ENCODE measurements around the gene SPRTN.

DNA sequence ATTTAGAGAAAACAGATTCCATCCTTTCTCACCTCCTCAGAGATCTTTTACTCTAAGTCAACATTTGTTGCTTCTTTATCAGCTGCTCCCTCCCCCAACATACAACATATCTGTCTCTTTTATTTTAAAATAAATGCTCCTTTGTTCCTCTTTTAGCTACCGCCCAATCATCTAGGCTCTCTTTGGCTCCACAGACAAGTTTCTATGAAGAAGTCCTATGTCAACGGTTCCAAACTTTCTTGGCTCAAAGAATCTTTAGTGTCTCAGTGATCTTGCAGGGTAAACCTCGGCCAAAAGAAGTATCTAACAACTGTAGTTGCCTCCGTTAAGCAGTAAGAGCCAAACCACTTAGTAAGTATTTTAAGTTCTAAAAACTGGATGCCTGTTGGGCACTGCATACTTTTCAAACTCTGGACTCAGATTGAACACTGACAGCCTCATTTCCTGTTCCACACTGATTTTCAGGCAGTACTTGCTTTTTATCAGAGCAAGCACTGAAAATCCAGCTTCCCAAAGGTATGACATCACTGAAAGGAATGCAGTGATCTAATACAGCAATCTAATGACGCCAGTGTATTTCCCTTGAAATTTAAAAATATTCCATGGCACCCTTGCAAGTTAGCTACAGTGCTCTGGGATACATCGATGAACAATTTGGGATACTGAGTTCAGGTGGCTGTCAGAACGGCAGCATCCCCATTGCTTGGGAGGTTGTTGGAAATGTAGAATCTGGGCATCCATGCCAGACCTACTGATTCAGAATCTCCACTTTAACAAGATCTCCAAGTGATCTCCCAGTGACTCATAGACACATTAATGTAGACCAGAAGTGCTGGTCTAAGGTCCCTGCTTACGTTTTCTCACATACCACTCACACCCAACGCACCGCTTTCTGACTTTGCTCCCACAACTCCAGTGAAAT is 57.2 kb downstream of the SPRTN start:
- TF ChIP-seq, protein P1, sequence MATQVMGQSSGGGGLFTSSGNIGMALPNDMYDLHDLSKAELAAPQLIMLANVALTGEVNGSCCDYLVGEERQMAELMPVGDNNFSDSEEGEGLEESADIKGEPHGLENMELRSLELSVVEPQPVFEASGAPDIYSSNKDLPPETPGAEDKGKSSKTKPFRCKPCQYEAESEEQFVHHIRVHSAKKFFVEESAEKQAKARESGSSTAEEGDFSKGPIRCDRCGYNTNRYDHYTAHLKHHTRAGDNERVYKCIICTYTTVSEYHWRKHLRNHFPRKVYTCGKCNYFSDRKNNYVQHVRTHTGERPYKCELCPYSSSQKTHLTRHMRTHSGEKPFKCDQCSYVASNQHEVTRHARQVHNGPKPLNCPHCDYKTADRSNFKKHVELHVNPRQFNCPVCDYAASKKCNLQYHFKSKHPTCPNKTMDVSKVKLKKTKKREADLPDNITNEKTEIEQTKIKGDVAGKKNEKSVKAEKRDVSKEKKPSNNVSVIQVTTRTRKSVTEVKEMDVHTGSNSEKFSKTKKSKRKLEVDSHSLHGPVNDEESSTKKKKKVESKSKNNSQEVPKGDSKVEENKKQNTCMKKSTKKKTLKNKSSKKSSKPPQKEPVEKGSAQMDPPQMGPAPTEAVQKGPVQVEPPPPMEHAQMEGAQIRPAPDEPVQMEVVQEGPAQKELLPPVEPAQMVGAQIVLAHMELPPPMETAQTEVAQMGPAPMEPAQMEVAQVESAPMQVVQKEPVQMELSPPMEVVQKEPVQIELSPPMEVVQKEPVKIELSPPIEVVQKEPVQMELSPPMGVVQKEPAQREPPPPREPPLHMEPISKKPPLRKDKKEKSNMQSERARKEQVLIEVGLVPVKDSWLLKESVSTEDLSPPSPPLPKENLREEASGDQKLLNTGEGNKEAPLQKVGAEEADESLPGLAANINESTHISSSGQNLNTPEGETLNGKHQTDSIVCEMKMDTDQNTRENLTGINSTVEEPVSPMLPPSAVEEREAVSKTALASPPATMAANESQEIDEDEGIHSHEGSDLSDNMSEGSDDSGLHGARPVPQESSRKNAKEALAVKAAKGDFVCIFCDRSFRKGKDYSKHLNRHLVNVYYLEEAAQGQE (IDR thresholded peaks at IDR 0.05) = no peak
- TF ChIP-seq CTCF (IDR thresholded peaks at IDR 0.05; ENCODE audit: low read depth, low read length, missing input control) (no peak), SP1 (IDR thresholded peaks at IDR 0.05) (no peak)
